ENCODE results near the gene TNFRSF8. TPM values are rescaled to one million over a fixed set of nuclear protein-coding genes. Genes with fewer than 3 reads are reported as not detected.
"Not testable (repeated sequence)": the region's sequence is repeated elsewhere in the genome, so short reads cannot be mapped to it uniquely, and the experiment has no call there.

The TNFRSF8 gene
- total and polyA plus RNA-seq, 2 of the 13 experiments (the other 11 are each of a cell fraction or from before 2014, with no cell fraction given), result not detected

DNA sequence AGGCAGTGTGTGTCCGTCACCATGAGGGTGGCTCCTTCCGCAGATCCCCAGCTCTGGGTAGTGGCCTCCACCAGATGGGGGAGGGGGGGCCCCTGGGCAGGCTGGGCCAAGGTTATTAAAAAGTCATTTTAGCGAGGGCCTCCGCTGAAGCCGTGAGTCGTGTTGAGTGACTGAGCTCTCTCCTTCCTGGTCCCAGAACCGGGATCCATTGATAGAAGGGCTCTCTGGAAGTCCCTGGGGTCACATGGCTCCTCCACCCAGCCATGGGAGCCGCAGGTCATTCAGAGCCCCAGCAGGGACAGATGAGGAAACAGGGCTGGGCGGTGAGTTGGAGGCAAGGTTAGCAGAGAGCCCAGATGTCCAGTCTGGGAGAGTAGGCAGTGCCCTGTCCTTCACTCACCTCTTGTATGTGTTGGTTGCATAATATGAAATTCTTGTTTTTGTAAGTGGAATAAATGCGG, 30.9 kb upstream of the TNFRSF8 start:
- no TSS peak for BruUV-seq (replicated peaks)
- 93% methylated on average over 2 of the region's 10 CpGs for WGBS (ENCODE audit: low lambda C conversion rate)
- H3K36me3 ChIP-seq (replicated peaks in 1 of 2; ENCODE audit: control insufficient read depth in 1 of 2, insufficient read depth in 2 of 2, low read length in 2 of 2), result peaks cover 11 to 19% of the 10 kb centered on the region in 2 experiments; a peak in 4 of 5 replicates
- no peak overlapping the region for H3K9ac ChIP-seq (ENCODE audit: insufficient read depth, low read depth, low read length)
- DNase-seq (ENCODE audit: low spot score) (no peak), FAIRE-seq (no peak), ATAC-seq (no peak)
- in situ Hi-C loops (cut with HindIII; ENCODE audit: extremely low pct_ligation_motif_present, low pct_unique_long_range_greater_than_20kb), result no loop called here
- intact Hi-C loops (cut with micrococcal nuclease; ENCODE audit: unreplicated experiment), result no loop called here
- no peak overlapping the region for H3K4me2 ChIP-seq (ENCODE audit: low read depth, low read length)
- H3K79me2 ChIP-seq (ENCODE audit: insufficient read depth, low read length), result no peaks in the 10 kb centered on the region
- H3K9me3 ChIP-seq (ENCODE audit: low read length), result no peaks in the 10 kb centered on the region
- no peaks in the 10 kb centered on the region for H3K27me3 ChIP-seq (ENCODE audit: control insufficient read depth in 1 of 2, insufficient read depth in 2 of 2, low read length in 2 of 2)
- POLR2A ChIA-PET, result interaction anchor here (3.8 kb wide), 1 partner anchor 13 kb away, joined by 13 read pairs; the partner anchor contains the start of gene MIIP
- no peak overlapping the region for H3K27ac ChIP-seq (ENCODE audit: extremely low read length, insufficient read depth, low read length)
- no peak overlapping the region for H3K4me3 ChIP-seq (replicated peaks in 1 of 3; ENCODE audit: insufficient read depth in 1 of 3, low read depth in 2 of 3, low read length in 3 of 3)
- CTCF ChIA-PET (ENCODE audit: low intra/inter-chr PET ratio, low total read pairs), result interaction anchor here (1.1 kb wide), 1 partner anchor 65 kb away, joined by 3 read pairs; no protein-coding TSS in a partner anchor
- H2AFZ ChIP-seq (ENCODE audit: low read length), result no peak overlapping the region
- peaks cover 25% of the 10 kb centered on the region for H3K4me1 ChIP-seq (ENCODE audit: insufficient read depth, low read length)
- no peaks in the 10 kb centered on the region for H4K20me1 ChIP-seq (ENCODE audit: insufficient read depth, low read length)
- TF ChIP-seq, protein P1, sequence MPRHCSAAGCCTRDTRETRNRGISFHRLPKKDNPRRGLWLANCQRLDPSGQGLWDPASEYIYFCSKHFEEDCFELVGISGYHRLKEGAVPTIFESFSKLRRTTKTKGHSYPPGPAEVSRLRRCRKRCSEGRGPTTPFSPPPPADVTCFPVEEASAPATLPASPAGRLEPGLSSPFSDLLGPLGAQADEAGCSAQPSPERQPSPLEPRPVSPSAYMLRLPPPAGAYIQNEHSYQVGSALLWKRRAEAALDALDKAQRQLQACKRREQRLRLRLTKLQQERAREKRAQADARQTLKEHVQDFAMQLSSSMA (CRISPR knock-in tag; IDR thresholded peaks at IDR 0.05), result no peak
- no peak for TF ChIP-seq NR1H2 (CRISPR knock-in tag; IDR thresholded peaks at IDR 0.05; ENCODE audit: borderline replicate concordance, low read depth)
- TF ChIP-seq NCOA2 (CRISPR knock-in tag; IDR thresholded peaks at IDR 0.05), result no peak
- TF ChIP-seq DNMT1 (CRISPR knock-in tag; IDR thresholded peaks at IDR 0.05), result no peak
- TF ChIP-seq ZNF841 (CRISPR knock-in tag; IDR thresholded peaks at IDR 0.05; ENCODE audit: borderline replicate concordance), result no peak

- H2AFZ ChIP-seq (ENCODE audit: low read length); intact Hi-C loops (cut with micrococcal nuclease; ENCODE audit: unreplicated experiment); in situ Hi-C loops (cut with HindIII; ENCODE audit: extremely low pct_ligation_motif_present, low pct_unique_long_range_greater_than_20kb): not testable (repeated sequence)
These were observed 29.7 kb upstream of the TNFRSF8 start for GRCh38 chr1:12033441-12033840.

More at GRCh38 chr1:12033441-12033840, 29.7 kb upstream of the TNFRSF8 start:
- H3K9me3 ChIP-seq (ENCODE audit: low read length); H3K36me3 ChIP-seq (replicated peaks in 1 of 2; ENCODE audit: control insufficient read depth in 1 of 2, insufficient read depth in 2 of 2, low read length in 2 of 2); CTCF ChIA-PET (ENCODE audit: low intra/inter-chr PET ratio, low total read pairs); H4K20me1 ChIP-seq (ENCODE audit: insufficient read depth, low read length); BruUV-seq (replicated peaks); FAIRE-seq; H3K79me2 ChIP-seq (ENCODE audit: insufficient read depth, low read length); ATAC-seq; H3K27me3 ChIP-seq (ENCODE audit: control insufficient read depth in 1 of 2, insufficient read depth in 2 of 2, low read length in 2 of 2); H3K27ac ChIP-seq (ENCODE audit: extremely low read length, insufficient read depth, low read length); DNase-seq (ENCODE audit: low spot score); H3K4me2 ChIP-seq (ENCODE audit: low read depth, low read length); H3K9ac ChIP-seq (ENCODE audit: insufficient read depth, low read depth, low read length); H3K4me3 ChIP-seq (replicated peaks in 1 of 3; ENCODE audit: insufficient read depth in 1 of 3, low read depth in 2 of 3, low read length in 3 of 3): not testable (repeated sequence)
- H3K4me1 ChIP-seq (ENCODE audit: insufficient read depth, low read length), result peaks cover 25% of the 10 kb centered on the region
- POLR2A ChIA-PET, result interaction anchor here (3.8 kb wide), 1 partner anchor 14 kb away, joined by 13 read pairs; the partner anchor contains the start of gene MIIP
- 96% methylated on average over 5 of the region's 5 CpGs for WGBS (ENCODE audit: low lambda C conversion rate)
